Measurements from ENCODE around the gene ZNF296. TPM values are rescaled to one million over a fixed set of nuclear protein-coding genes. Genes with fewer than 3 reads are reported as not detected.

The ZNF296 gene
- total and polyA plus RNA-seq, 2 of the 13 experiments (the other 11 are each of a cell fraction or from before 2014, with no cell fraction given): 0.26 to 0.62 TPM

DNA sequence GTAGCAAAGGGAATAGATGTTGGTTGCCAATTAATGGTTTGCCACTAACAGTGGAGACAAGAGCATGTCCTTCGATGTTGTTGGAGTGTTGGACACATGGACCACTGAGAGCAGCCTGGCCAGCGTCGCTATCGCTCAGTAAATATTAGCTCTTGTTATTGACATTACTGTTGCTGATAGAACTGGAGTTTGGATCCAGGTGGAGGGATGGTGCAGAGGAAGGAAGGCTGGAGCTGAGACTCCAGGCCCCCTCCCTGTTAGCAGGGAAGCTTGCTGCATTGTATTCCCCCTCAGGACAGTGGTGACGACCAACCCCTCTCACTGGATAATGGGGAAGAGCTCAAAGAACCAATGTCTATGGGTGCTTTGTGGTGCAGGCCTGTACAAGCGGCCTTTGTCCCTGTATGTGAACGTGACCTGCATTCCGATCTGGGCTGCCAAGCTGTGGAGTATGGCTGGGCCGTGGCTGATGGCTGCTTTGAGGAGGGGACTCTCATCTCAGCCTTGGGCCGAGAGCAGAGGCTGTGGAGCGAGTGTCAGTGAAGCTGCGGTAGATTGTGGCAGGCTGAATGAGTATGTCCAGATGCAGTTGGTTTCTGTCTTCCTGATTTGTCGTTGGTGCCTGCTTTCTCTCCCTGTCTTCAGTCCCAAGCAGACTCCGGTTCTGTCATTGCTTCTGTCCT lies 30.5 kb downstream of the ZNF296 start (continued):
- TF ChIP-seq MEF2D (CRISPR knock-in tag; IDR thresholded peaks at IDR 0.05): no peak
- TF ChIP-seq TAF1 (CRISPR knock-in tag; IDR thresholded peaks at IDR 0.05): peak; percentile 49; the same call in 1 of the 2 replicates
- peak; percentile 79 for TF ChIP-seq SKI (IDR thresholded peaks at IDR 0.05; ENCODE audit: partially characterized antibody)
- peak; percentile 40; the same call in 1 of the 2 replicates for TF ChIP-seq POLR2AphosphoS5 (IDR thresholded peaks at IDR 0.05; ENCODE audit: low read depth, low read length)
- TF ChIP-seq NONO (IDR thresholded peaks at IDR 0.05): no peak
- TF ChIP-seq NONO (CRISPR knock-in tag; conservative IDR thresholded peaks at IDR 0.05): peak; percentile 70
- peak; percentile 73; the same call in 1 of the 2 replicates for TF ChIP-seq KDM2A (CRISPR knock-in tag; IDR thresholded peaks at IDR 0.05; ENCODE audit: borderline replicate concordance, low read depth)
- no peak for TF ChIP-seq ZNF772 (CRISPR knock-in tag; IDR thresholded peaks at IDR 0.05)
- TF ChIP-seq HIVEP1 (CRISPR knock-in tag; IDR thresholded peaks at IDR 0.05): no peak
- TF ChIP-seq, protein P1, sequence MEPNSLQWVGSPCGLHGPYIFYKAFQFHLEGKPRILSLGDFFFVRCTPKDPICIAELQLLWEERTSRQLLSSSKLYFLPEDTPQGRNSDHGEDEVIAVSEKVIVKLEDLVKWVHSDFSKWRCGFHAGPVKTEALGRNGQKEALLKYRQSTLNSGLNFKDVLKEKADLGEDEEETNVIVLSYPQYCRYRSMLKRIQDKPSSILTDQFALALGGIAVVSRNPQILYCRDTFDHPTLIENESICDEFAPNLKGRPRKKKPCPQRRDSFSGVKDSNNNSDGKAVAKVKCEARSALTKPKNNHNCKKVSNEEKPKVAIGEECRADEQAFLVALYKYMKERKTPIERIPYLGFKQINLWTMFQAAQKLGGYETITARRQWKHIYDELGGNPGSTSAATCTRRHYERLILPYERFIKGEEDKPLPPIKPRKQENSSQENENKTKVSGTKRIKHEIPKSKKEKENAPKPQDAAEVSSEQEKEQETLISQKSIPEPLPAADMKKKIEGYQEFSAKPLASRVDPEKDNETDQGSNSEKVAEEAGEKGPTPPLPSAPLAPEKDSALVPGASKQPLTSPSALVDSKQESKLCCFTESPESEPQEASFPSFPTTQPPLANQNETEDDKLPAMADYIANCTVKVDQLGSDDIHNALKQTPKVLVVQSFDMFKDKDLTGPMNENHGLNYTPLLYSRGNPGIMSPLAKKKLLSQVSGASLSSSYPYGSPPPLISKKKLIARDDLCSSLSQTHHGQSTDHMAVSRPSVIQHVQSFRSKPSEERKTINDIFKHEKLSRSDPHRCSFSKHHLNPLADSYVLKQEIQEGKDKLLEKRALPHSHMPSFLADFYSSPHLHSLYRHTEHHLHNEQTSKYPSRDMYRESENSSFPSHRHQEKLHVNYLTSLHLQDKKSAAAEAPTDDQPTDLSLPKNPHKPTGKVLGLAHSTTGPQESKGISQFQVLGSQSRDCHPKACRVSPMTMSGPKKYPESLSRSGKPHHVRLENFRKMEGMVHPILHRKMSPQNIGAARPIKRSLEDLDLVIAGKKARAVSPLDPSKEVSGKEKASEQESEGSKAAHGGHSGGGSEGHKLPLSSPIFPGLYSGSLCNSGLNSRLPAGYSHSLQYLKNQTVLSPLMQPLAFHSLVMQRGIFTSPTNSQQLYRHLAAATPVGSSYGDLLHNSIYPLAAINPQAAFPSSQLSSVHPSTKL (CRISPR knock-in tag; IDR thresholded peaks at IDR 0.05): peak; percentile 76
- 0 out of 2 replicates have a peak, but pooled peaks have one; percentile 60 for TF ChIP-seq FOXP1 (IDR thresholded peaks at IDR 0.05)
- TF ChIP-seq FOXP1 (CRISPR knock-in tag; IDR thresholded peaks at IDR 0.05): peak; percentile 82
- TF ChIP-seq ZNF530 (CRISPR knock-in tag; IDR thresholded peaks at IDR 0.05; ENCODE audit: low read depth): 0 out of 2 replicates have a peak, but pooled peaks have one; percentile 57
- TF ChIP-seq YY1 (IDR thresholded peaks at IDR 0.05; ENCODE audit: insufficient read depth, insufficient replicate concordance, low read depth, low read length): peak; percentile 66
- TF ChIP-seq ZMYM4 (CRISPR knock-in tag; IDR thresholded peaks at IDR 0.05): peak; percentile 53; the same call in 1 of the 2 replicates
- TF ChIP-seq ERF (CRISPR knock-in tag; IDR thresholded peaks at IDR 0.05): peak; percentile 94
- TF ChIP-seq PPARG (CRISPR knock-in tag; conservative IDR thresholded peaks at IDR 0.05): peak; percentile 72
- TF ChIP-seq MXD4 (CRISPR knock-in tag; IDR thresholded peaks at IDR 0.05): peak; percentile 66; the same call in 1 of the 2 replicates
